ENCODE results near the gene ADGRB2.
A peak's percentile ranks its signal among the peaks of the same experiment; 100 is the strongest.

Gene ADGRB2

GRCh38 chr1:31764312-31765040 is at the start of gene ADGRB2:
Gene ADGRB2 (minus strand): TSS chr1:31764340. CDS start chr1:31757221, 7,119 bp downstream.
- peak in 1 of 2 experiments; percentile 8 for DNase-seq

- no peak for DNase-seq
These were observed 48.2 kb upstream of the ADGRB2 start for GRCh38 chr1:31812158-31812829.

GRCh38 chr1:31811605-31812004 is 47.5 kb upstream of the ADGRB2 start:
- DNase-seq, result no peak

- DNase-seq, result no peak
These were observed 45.6 kb upstream of the ADGRB2 start for GRCh38 chr1:31809698-31810097.

- no peak for DNase-seq
These were observed 43.3 kb upstream of the ADGRB2 start for GRCh38 chr1:31807273-31808048.

- no peak for DNase-seq
These were observed 41.2 kb upstream of the ADGRB2 start for GRCh38 chr1:31805318-31805717.

GRCh38 chr1:31804098-31804497 is 40.0 kb upstream of the ADGRB2 start:
- no peak for DNase-seq

- DNase-seq, result no peak
These were observed 39.5 kb upstream of the ADGRB2 start for GRCh38 chr1:31803610-31804009.

- no peak for DNase-seq
These were observed 38.3 kb upstream of the ADGRB2 start for GRCh38 chr1:31802190-31803150.

GRCh38 chr1:31801458-31801857 is 37.3 kb upstream of the ADGRB2 start:
- no peak for DNase-seq

- no peak for DNase-seq
These were observed 36.5 kb upstream of the ADGRB2 start for GRCh38 chr1:31800674-31800967.

- no peak for DNase-seq
These were observed 35.9 kb upstream of the ADGRB2 start for GRCh38 chr1:31799895-31800673.

GRCh38 chr1:31799196-31799894 is 35.2 kb upstream of the ADGRB2 start:
- no peak for DNase-seq

- DNase-seq, result no peak
These were observed 34.5 kb upstream of the ADGRB2 start for GRCh38 chr1:31798433-31799195.

GRCh38 chr1:31798086-31798432 is 33.9 kb upstream of the ADGRB2 start:
- no peak for DNase-seq

GRCh38 chr1:31797216-31797615 is 33.1 kb upstream of the ADGRB2 start:
- no peak for DNase-seq

GRCh38 chr1:31796707-31797106 is 32.6 kb upstream of the ADGRB2 start:
- DNase-seq, result no peak

- no peak for DNase-seq
These were observed 31.9 kb upstream of the ADGRB2 start for GRCh38 chr1:31795801-31796621.

- DNase-seq, result no peak
These were observed 31.0 kb upstream of the ADGRB2 start for GRCh38 chr1:31795096-31795675.

Data from AML-193 (cell line).